H1 (cell line): Measurements from ENCODE around the gene SEMA4C. TPM values are rescaled to one million over a fixed set of nuclear protein-coding genes. Genes with fewer than 3 reads are reported as not detected.

Source experiments
- ASH2L ChIP-seq: fragments of 200-600, 300-600 bp; sonication (generic); IDR thresholded peaks from one replicate; pipeline ENCODE4 v1.7.1; 2017; ENCODE audit warnings: low read length
- CBX5 ChIP-seq: fragments of 300-800, 300-1000 bp; sonication (generic); IDR thresholded peaks from 2 replicates; pipeline ENCODE4 v1.7.1; 2016; ENCODE audit warnings: antibody characterized with exemption, low read length, low read depth
- POLR2A ChIP-seq, 2 experiments: IDR thresholded peaks; 1 replicate in 1 of 2; 2 replicates in 1 of 2; pipeline ENCODE4 v1.6.1; 2011; ENCODE audit warnings: low read depth in 2 of 2, low read length in 2 of 2, mild to moderate bottlenecking in 2 of 2; ENCODE audit errors: control extremely low read depth in 1 of 2
- RXRA ChIP-seq: IDR thresholded peaks from 2 replicates; pipeline ENCODE4 v1.6.1; 2011; ENCODE audit warnings: low read depth, mild to moderate bottlenecking, low read length, moderate library complexity; ENCODE audit not compliant: insufficient read depth
- SP1 ChIP-seq: IDR thresholded peaks from 2 replicates; pipeline ENCODE4 v1.6.1; 2011; ENCODE audit warnings: low read depth, low read length
- SP2 ChIP-seq: IDR thresholded peaks from 2 replicates; pipeline ENCODE4 v1.6.1; 2012; ENCODE audit warnings: mild to moderate bottlenecking, low read length, inconsistent platforms
- polyA plus RNA-seq, 7 experiments: library from polyadenylated mRNA; depleted of rRNA in 3 of 7; stranded (reverse) in 5 of 7; unstranded in 2 of 7; fragments of >200 nt in 5 of 7; fragments of 200-250 nt in 2 of 7; gene quantifications; 1 replicate in 5 of 7; 2 replicates in 1 of 7; 4 replicates in 1 of 7; pipeline versions ENCODE4 v1.2.1 to v1.2.3, GENCODE V29; 2011 to 2013; ENCODE audit warnings: missing spikeins in 2 of 7, mixed read lengths in 2 of 7
- total RNA-seq: library from RNA; stranded (reverse); fragmentation: NEBNext Ultra II Directional; extraction: Animal tissue kit (Norgen Biotek cat#: 25700); gene quantifications from 2 replicates; pipeline ENCODE4 v1.2.1, GENCODE V29; 2021

The SEMA4C gene
- total and polyA plus RNA-seq, 2 of the 8 experiments (the other 6 are each of a cell fraction or from before 2014, with no cell fraction given) = 47.5 to 67.3 TPM

- no peak for TF ChIP-seq RXRA
- no peak for TF ChIP-seq SP2
- no peak for TF ChIP-seq POLR2A (IDR thresholded peaks at IDR 0.05; ENCODE audit: control extremely low read depth in 1 of 2, low read depth in 2 of 2, low read length in 2 of 2)
- no peak for TF ChIP-seq ASH2L
- TF ChIP-seq CBX5 = no peak
- no peak for TF ChIP-seq SP1
Observed at GRCh38 chr2:96912346-96913116, 42.7 kb upstream of the SEMA4C start (continued).
